KMS-11 (cell line): Measurements from ENCODE around the gene SLC22A12.

Source experiments
- H2AFZ ChIP-seq: fragments of 200-600 bp; sonication (generic); 2 replicates; pipeline ENCODE4 v1.6.1; 2016; ENCODE audit warnings: antibody characterized with exemption, mixed run types, low read depth
- H3K27ac ChIP-seq: fragments of 200-600 bp; sonication (generic); 2 replicates; pipeline ENCODE4 v1.6.1; 2016; ENCODE audit warnings: mild to moderate bottlenecking, mixed run types
- H3K27me3 ChIP-seq: fragments of 200-600 bp; sonication (generic); 2 replicates; pipeline ENCODE4 v1.6.1; 2017; ENCODE audit warnings: mild to moderate bottlenecking, low read depth, mixed run types, moderate library complexity; ENCODE audit not compliant: insufficient read depth
- H3K36me3 ChIP-seq: fragments of 200-600 bp; sonication (generic); 2 replicates; pipeline ENCODE4 v1.6.1; 2017; ENCODE audit warnings: mild to moderate bottlenecking, mixed run types; ENCODE audit not compliant: insufficient read depth
- H3K4me1 ChIP-seq: fragments of 200-600 bp; sonication (generic); 2 replicates; pipeline ENCODE4 v1.6.1; 2016; ENCODE audit warnings: mild to moderate bottlenecking, low read depth, mixed run types; ENCODE audit not compliant: poor library complexity, severe bottlenecking
- H3K4me2 ChIP-seq: fragments of 200-600 bp; sonication (generic); 2 replicates; pipeline ENCODE4 v1.7.0; 2016; ENCODE audit warnings: mild to moderate bottlenecking, mixed run types
- H3K4me3 ChIP-seq: fragments of 200-600 bp; sonication (generic); IDR thresholded peaks from 2 replicates; pipeline ENCODE4 v1.6.1; 2017; ENCODE audit warnings: low read depth, low read length, mixed read lengths; ENCODE audit not compliant: insufficient read depth
- H3K79me2 ChIP-seq: fragments of 200-600 bp; sonication (generic); 2 replicates; pipeline ENCODE4 v1.6.1; 2016; ENCODE audit warnings: low read depth, mixed run types; ENCODE audit not compliant: insufficient read depth
- H3K9ac ChIP-seq: fragments of 200-600 bp; sonication (generic); 2 replicates; pipeline ENCODE4 v1.6.1; 2016; ENCODE audit warnings: mild to moderate bottlenecking, mixed run types
- H4K20me1 ChIP-seq: fragments of 200-600 bp; sonication (generic); 2 replicates; pipeline ENCODE4 v1.6.1; 2016; ENCODE audit warnings: mild to moderate bottlenecking, mixed run types; ENCODE audit not compliant: insufficient read depth
- TF ChIP-seq, protein P1 (sequence below): fragments of 200-600 bp; sonication (generic); conservative IDR thresholded peaks from 2 replicates; pipeline ENCODE4 v1.6.1; 2017; ENCODE audit warnings: low read depth, mild to moderate bottlenecking, antibody characterized with exemption, low read length, moderate library complexity, mixed read lengths

Gene SLC22A12

DNA sequence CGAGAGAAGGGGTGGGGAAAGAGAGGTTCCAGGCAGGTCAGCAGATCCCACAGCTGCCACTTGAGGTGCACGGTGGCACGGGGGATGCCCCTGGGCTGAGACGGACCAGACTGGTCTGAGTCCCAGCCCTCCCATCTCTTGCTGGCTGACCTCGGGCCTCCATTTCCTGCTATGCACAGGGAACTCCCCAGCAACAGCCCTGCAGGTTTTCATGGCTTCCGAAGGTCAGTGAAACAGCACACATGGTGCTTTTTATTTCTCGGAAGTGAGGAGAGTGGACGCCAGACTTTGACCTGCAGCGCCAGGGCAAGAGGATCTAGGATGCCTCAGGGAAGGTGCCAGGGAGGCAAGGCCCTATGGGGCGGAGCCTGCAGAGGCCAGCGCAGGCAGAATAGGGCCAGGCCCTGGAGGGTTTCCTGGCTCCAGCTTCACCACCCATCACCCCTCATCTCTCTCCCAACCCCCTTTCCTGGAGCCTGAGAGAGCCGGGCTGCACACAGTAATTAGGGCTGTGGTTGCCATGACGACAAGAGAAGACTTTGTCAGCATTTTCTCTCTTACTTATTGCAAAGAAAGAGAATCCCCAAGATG, 29.5 kb downstream of the SLC22A12 start:
- no peak overlapping the region for H2AFZ ChIP-seq
- peaks cover 28% of the 10 kb centered on the region for H3K27me3 ChIP-seq
- no peaks in the 10 kb centered on the region for H3K36me3 ChIP-seq
- no peaks in the 10 kb centered on the region for H4K20me1 ChIP-seq
- no peaks in the 10 kb centered on the region for H3K4me1 ChIP-seq
- H3K4me3 ChIP-seq = no peak overlapping the region
- no peaks in the 10 kb centered on the region for H3K79me2 ChIP-seq
- TF ChIP-seq, protein P1, sequence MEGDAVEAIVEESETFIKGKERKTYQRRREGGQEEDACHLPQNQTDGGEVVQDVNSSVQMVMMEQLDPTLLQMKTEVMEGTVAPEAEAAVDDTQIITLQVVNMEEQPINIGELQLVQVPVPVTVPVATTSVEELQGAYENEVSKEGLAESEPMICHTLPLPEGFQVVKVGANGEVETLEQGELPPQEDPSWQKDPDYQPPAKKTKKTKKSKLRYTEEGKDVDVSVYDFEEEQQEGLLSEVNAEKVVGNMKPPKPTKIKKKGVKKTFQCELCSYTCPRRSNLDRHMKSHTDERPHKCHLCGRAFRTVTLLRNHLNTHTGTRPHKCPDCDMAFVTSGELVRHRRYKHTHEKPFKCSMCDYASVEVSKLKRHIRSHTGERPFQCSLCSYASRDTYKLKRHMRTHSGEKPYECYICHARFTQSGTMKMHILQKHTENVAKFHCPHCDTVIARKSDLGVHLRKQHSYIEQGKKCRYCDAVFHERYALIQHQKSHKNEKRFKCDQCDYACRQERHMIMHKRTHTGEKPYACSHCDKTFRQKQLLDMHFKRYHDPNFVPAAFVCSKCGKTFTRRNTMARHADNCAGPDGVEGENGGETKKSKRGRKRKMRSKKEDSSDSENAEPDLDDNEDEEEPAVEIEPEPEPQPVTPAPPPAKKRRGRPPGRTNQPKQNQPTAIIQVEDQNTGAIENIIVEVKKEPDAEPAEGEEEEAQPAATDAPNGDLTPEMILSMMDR = no peak
- H3K4me2 ChIP-seq = no peak overlapping the region
- no peak overlapping the region for H3K9ac ChIP-seq
- H3K27ac ChIP-seq = no peak overlapping the region

DNA sequence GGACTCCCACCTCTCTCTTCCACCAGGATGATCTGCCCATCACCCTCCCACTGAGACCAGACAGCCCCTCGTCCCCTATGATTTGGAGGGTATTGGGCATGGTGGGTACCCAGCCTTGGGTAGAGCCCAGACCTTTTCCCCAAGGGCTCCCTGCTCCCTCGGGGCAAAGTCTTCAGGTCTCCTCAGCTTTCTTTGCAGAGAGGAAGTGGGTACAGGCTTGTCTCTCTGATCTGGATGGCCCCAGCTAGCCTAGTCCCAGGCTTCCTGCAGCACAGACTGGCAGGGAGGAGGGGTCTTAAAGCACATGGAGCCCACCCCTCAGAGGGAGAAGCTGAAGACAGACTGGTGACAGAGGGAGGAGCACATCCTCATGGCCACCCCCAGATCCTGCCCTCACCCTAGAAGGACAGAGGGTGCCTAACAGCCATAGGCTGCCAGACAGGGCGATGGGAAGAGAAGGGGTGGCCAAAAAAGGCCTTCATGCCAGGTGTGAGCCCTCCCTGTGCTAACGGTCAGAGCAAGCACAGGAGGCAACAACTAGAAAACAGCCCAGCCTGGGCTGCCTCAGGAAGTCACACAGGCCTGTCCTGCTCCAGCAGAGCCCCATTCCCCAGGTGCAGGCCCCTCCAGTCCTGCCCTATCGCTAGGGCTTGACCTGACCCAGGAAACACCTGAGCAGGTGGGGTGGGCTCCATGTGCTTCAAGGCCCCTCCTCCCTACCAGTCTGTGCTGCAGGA, 30.4 kb downstream of the SLC22A12 start:
- Histone ChIP-seq H3K4me3 (no peak overlapping the region), H4K20me1 (no peaks in the 10 kb centered on the region), H3K27ac (no peak overlapping the region), H3K4me1 (no peaks in the 10 kb centered on the region), H3K27me3 (peaks cover 37% of the 10 kb centered on the region), H2AFZ (no peak overlapping the region), H3K79me2 (no peaks in the 10 kb centered on the region), H3K4me2 (no peak overlapping the region), H3K36me3 (no peaks in the 10 kb centered on the region), H3K9ac (no peak overlapping the region)
- TF ChIP-seq, protein P1 = no peak

DNA sequence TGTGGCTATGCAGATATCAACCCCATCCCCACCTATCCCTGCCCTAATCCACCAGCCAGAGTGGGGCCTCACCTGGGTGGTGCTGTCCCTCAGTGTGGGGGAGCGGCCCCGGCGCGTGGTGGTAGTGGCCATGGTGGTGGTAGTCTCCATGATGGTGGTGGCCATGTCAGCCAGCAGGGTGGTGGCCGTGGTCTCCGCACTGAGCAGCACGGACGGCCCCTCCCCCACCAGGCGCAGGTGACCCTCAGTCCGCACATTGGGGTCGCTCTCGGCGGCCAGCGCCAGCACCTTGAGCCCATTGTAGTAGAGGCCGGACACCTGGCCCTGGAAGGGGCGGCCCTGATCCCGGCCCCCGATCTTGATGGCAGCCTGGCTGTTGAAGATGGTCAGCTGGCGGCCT, 31.7 kb downstream of the SLC22A12 start:
- Histone ChIP-seq H3K27ac (no peak overlapping the region), H3K79me2 (no peaks in the 10 kb centered on the region), H4K20me1 (no peaks in the 10 kb centered on the region), H3K4me3 (no peak overlapping the region), H3K36me3 (no peaks in the 10 kb centered on the region), H3K9ac (no peak overlapping the region), H2AFZ (no peak overlapping the region), H3K4me1 (no peaks in the 10 kb centered on the region), H3K4me2 (no peak overlapping the region), H3K27me3 (peaks cover 45% of the 10 kb centered on the region)
- TF ChIP-seq, protein P1 = no peak

DNA sequence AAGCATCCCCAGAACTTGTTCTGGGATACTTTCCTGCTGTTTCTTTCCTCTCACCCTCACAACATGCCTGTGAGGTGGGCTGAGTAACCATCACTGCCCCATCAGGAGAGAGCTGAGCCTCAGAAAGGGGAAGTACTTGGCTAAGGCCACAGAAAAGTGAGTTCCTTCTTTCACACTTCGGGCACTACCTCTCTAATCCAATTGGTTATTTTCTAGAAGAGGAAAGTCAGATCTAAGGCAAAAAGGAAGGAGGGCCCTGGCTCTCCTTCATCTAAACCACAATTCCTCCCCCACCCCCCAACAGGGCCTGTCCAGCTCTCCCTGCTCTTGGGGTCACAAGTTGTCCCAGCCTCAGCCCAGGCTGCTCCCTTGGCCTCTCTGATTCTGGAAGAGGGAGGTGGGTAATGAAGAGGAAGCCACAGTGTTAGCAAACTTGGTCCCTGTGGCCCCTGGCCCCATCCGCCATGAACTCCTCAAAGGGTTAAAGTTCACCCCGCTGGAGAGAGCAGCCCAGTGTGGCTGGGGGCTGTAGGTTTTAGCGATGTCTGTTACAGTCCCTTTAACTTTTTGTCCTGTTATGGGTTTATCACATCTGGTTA, 34.0 kb downstream of the SLC22A12 start:
- TF ChIP-seq, protein P1 = no peak
- Histone ChIP-seq H3K4me3 (no peak overlapping the region), H3K9ac (no peak overlapping the region), H4K20me1 (no peaks in the 10 kb centered on the region), H2AFZ (no peak overlapping the region), H3K79me2 (no peaks in the 10 kb centered on the region), H3K27ac (no peak overlapping the region), H3K4me1 (no peaks in the 10 kb centered on the region), H3K27me3 (peaks cover 63% of the 10 kb centered on the region), H3K4me2 (no peak overlapping the region), H3K36me3 (no peaks in the 10 kb centered on the region)
